GM20000 (cell line): ENCODE measurements around the gene MUC15.

Experiments
- DNase-seq: peaks from one replicate; pipeline ENCODE4 v3.0.0; 2012; ENCODE audit warnings: low spot score
- CTCF ChIP-seq: IDR thresholded peaks from 2 replicates; pipeline ENCODE4 v1.5.1; 2012; ENCODE audit warnings: mild to moderate bottlenecking, control low read depth; ENCODE audit errors: extremely low read depth, missing control alignments

MUC15 gene

DNA sequence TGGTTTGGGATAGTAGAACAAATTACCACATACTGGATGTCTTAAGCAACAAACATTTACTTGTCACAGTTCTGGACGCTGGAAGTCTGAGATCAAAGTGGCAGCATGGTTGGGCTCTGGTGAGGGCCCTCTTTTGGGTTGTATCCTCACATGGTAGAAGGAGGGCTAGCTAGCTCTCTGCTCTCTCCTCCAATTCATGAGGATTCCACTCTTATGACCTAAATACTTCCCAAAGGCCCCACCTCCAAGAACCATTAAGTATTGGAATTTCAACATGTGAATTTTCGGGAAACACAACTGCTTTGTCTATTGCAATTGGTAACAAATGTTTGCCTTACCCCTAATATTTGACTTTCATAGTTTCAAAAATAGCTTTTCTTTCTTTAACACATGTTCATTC lies 52.6 kb downstream of the MUC15 start:
- no peak for DNase-seq
- no peak for TF ChIP-seq CTCF

- no peak for TF ChIP-seq CTCF
These were observed 59.9 kb downstream of the MUC15 start for GRCh38 chr11:26512196-26512595.

DNA sequence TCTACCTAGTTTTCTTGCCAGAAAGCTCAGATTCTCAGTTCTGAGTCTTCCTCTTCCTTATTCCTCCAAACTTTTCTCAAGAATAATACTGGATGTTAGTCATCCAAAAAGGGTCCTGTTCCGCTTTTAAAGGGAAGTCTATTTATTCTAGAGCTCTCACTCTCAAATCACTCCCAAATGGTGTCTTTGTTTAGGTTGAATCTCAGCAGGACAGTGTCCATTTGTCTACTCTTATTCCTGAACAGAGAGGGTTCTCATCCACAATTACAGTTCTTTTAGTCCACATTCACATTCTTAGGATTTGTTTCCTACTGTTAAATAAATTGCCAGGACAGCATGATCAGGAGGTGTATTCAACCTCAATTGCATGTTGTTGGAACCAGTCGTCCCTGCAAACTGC lies 61.3 kb downstream of the MUC15 start:
- no peak for TF ChIP-seq CTCF
- no peak for DNase-seq

More at GRCh38 chr11:26512196-26512595, 59.9 kb downstream of the MUC15 start:
- DNase-seq, result no peak

DNA sequence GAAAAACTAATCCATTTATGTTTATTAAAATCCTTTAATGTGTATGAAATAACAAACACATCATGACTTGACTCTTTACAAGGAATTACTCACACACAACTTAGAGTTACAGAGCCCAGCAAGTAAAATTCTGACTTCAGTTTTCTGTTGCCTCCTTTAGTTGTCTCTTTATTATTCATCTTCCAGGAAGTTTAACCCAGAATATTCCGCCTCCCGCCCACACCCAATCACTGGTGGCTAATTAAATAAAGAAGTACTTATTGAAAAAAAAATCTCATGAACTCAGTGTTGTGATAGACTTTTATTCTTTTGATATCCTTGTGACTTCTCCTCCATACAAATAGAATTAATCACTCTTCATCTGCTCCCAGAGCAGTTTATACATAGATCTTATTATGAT lies 61.9 kb downstream of the MUC15 start:
- no peak for TF ChIP-seq CTCF
- no peak for DNase-seq
